WTC11 (cell line): Measurements from ENCODE around the gene DCXR. TPM values are rescaled to one million over a fixed set of nuclear protein-coding genes. Genes with fewer than 3 reads are reported as not detected.

Experiments used
- ATAC-seq: fragments of 200-7000 bp; cut with Tn5 transposase; 2 replicates; pipeline ENCODE4 v1.10.0; 2021; ENCODE audit warnings: mild to moderate bottlenecking, moderate library complexity
- CTCF ChIA-PET: fragments of 300-600 bp; sonication (Branson Sonifier 250); formaldehyde crosslinking; loops from one replicate; lab custom pipeline; 2021; ENCODE audit warnings: antibody characterized with exemption; lab: Charles Lee
- POLR2A ChIA-PET: fragments of 350-600 bp; sonication (Branson Sonifier 250); formaldehyde crosslinking; loops from one replicate; lab custom pipeline; 2021; ENCODE audit warnings: antibody characterized with exemption; lab: Charles Lee
- DNase-seq: peaks from one replicate; pipeline ENCODE4 v3.0.0; 2021; ENCODE audit warnings: low spot score
- H3K27ac Mint-ChIP-seq: 2 replicates; pipeline ENCODE4 v1.8.0; 2021; ENCODE audit warnings: mixed read lengths
- H3K27me3 Mint-ChIP-seq: 2 replicates; pipeline ENCODE4 v1.8.0; 2021; ENCODE audit warnings: low read depth, mild to moderate bottlenecking, moderate library complexity, mixed read lengths
- H3K36me3 Mint-ChIP-seq: 2 replicates; pipeline ENCODE4 v1.8.0; 2021; ENCODE audit warnings: mixed read lengths
- H3K4me1 Mint-ChIP-seq: 2 replicates; pipeline ENCODE4 v1.8.0; 2022; ENCODE audit warnings: mixed read lengths
- H3K4me3 Mint-ChIP-seq: 2 replicates; pipeline ENCODE4 v1.8.0; 2021; ENCODE audit warnings: mild to moderate bottlenecking, moderate library complexity, mixed read lengths
- H3K9me3 Mint-ChIP-seq: 2 replicates; pipeline ENCODE4 v1.8.0; 2021; ENCODE audit warnings: mixed read lengths
- CREB1 ChIP-seq: sonication (generic); formaldehyde crosslinking; IDR thresholded peaks from 2 replicates; pipeline ENCODE4 v1.8.0; 2023; ENCODE audit warnings: mild to moderate bottlenecking, missing genetic modification reagents
- CREM ChIP-seq: sonication (generic); formaldehyde crosslinking; IDR thresholded peaks from 2 replicates; pipeline ENCODE4 v1.8.1; 2022; ENCODE audit warnings: mild to moderate bottlenecking, missing genetic modification reagents, moderate library complexity
- ELF4 ChIP-seq: sonication (generic); formaldehyde crosslinking; IDR thresholded peaks from 2 replicates; pipeline ENCODE4 v1.8.1; 2022; ENCODE audit warnings: low read depth, mild to moderate bottlenecking, moderate library complexity, missing genetic modification reagents
- FOXK1 ChIP-seq: sonication (generic); formaldehyde crosslinking; IDR thresholded peaks from 2 replicates; pipeline ENCODE4 v1.8.0; 2022; ENCODE audit warnings: mild to moderate bottlenecking, moderate library complexity, missing genetic modification reagents
- JUN ChIP-seq: sonication (generic); formaldehyde crosslinking; IDR thresholded peaks from 2 replicates; pipeline ENCODE4 v1.8.0; 2023; ENCODE audit warnings: mild to moderate bottlenecking, missing genetic modification reagents
- MXD4 ChIP-seq: fragments of 250-450 bp; sonication (Bioruptor Pico); IDR thresholded peaks from 2 replicates; pipeline ENCODE4 v1.8.0; 2021; ENCODE audit warnings: mild to moderate bottlenecking, moderate library complexity, borderline replicate concordance
- RELA ChIP-seq: sonication (generic); formaldehyde crosslinking; IDR thresholded peaks from 2 replicates; pipeline ENCODE4 v1.8.1; 2022; ENCODE audit warnings: missing genetic modification reagents, mild to moderate bottlenecking, borderline replicate concordance
- ZBTB21 ChIP-seq: sonication (generic); formaldehyde crosslinking; IDR thresholded peaks from 2 replicates; pipeline ENCODE4 v1.8.1; 2023; ENCODE audit warnings: mild to moderate bottlenecking, missing genetic modification reagents, borderline replicate concordance
- ZNF219 ChIP-seq: sonication (generic); formaldehyde crosslinking; IDR thresholded peaks from 2 replicates; pipeline ENCODE4 v1.8.0; 2023; ENCODE audit warnings: missing genetic modification reagents, mild to moderate bottlenecking, borderline replicate concordance
- total RNA-seq: library from RNA; stranded (reverse); gene quantifications from 3 replicates; pipeline ENCODE4 v1.2.3, GENCODE V29; 2021
- TF ChIP-seq, protein P1 (sequence below): sonication (generic); formaldehyde crosslinking; IDR thresholded peaks from 2 replicates; pipeline ENCODE4 v1.8.1; 2023; ENCODE audit warnings: mild to moderate bottlenecking, missing genetic modification reagents
- TF ChIP-seq, protein P2 (sequence below): sonication (generic); formaldehyde crosslinking; IDR thresholded peaks from 2 replicates; pipeline ENCODE4 v1.8.1; 2022; ENCODE audit warnings: low read depth, mild to moderate bottlenecking, moderate library complexity, missing genetic modification reagents, borderline replicate concordance
- TF ChIP-seq, protein P3 (sequence below): sonication (generic); formaldehyde crosslinking; IDR thresholded peaks from 2 replicates; pipeline ENCODE4 v1.8.0; 2023; ENCODE audit warnings: mild to moderate bottlenecking, missing genetic modification reagents
- TF ChIP-seq, protein P4 (sequence below): sonication (generic); formaldehyde crosslinking; IDR thresholded peaks from 2 replicates; pipeline ENCODE4 v1.8.1; 2023; ENCODE audit warnings: mild to moderate bottlenecking, moderate library complexity, missing genetic modification reagents
- TF ChIP-seq, protein P5 (sequence below): sonication (generic); formaldehyde crosslinking; IDR thresholded peaks from 2 replicates; pipeline ENCODE4 v1.8.1; 2023; ENCODE audit warnings: mild to moderate bottlenecking, missing genetic modification reagents, borderline replicate concordance
- TF ChIP-seq, protein P6 (sequence below): fragments of 250-450 bp; sonication (Bioruptor Pico); conservative IDR thresholded peaks from 2 replicates; pipeline ENCODE4 v1.9.0; 2021; ENCODE audit warnings: mild to moderate bottlenecking
- TF ChIP-seq, protein P7 (sequence below): fragments of 250-450 bp; sonication (Bioruptor Pico); IDR thresholded peaks from 2 replicates; pipeline ENCODE4 v1.9.0; 2021; ENCODE audit warnings: mild to moderate bottlenecking

The DCXR gene
- total RNA-seq, 1 experiment from 2014 or later = 130 TPM

DNA sequence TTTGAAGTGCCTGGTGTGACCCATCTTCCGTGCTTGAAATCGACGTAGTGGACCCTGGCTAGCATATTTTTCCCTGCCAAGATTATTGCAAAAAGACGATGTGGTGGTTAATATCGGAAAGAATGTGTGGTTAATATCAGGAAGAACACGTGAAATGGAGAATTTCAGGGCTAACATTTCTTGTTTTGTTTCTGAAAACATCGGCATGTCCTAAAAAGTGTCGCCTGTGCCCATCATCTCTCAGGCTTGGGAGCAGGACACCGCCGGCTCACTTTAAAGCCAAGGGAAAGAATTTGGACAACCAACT is 345 bp upstream of the DCXR start:
- TF ChIP-seq, protein P1, sequence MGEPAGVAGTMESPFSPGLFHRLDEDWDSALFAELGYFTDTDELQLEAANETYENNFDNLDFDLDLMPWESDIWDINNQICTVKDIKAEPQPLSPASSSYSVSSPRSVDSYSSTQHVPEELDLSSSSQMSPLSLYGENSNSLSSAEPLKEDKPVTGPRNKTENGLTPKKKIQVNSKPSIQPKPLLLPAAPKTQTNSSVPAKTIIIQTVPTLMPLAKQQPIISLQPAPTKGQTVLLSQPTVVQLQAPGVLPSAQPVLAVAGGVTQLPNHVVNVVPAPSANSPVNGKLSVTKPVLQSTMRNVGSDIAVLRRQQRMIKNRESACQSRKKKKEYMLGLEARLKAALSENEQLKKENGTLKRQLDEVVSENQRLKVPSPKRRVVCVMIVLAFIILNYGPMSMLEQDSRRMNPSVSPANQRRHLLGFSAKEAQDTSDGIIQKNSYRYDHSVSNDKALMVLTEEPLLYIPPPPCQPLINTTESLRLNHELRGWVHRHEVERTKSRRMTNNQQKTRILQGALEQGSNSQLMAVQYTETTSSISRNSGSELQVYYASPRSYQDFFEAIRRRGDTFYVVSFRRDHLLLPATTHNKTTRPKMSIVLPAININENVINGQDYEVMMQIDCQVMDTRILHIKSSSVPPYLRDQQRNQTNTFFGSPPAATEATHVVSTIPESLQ (CRISPR knock-in tag) = no peak
- TF ChIP-seq, protein P2, sequence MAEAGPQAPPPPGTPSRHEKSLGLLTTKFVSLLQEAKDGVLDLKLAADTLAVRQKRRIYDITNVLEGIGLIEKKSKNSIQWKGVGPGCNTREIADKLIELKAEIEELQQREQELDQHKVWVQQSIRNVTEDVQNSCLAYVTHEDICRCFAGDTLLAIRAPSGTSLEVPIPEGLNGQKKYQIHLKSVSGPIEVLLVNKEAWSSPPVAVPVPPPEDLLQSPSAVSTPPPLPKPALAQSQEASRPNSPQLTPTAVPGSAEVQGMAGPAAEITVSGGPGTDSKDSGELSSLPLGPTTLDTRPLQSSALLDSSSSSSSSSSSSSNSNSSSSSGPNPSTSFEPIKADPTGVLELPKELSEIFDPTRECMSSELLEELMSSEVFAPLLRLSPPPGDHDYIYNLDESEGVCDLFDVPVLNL (CRISPR knock-in tag) = no peak
- TF ChIP-seq ELF4 (CRISPR knock-in tag) (no peak), CREM (CRISPR knock-in tag) (no peak), JUN (CRISPR knock-in tag) (no peak), MXD4 (CRISPR knock-in tag) (no peak), ZBTB21 (CRISPR knock-in tag) (no peak), FOXK1 (CRISPR knock-in tag) (no peak), ZNF219 (CRISPR knock-in tag) (no peak), CREB1 (CRISPR knock-in tag) (no peak), RELA (CRISPR knock-in tag) (no peak)
- TF ChIP-seq, protein P3, sequence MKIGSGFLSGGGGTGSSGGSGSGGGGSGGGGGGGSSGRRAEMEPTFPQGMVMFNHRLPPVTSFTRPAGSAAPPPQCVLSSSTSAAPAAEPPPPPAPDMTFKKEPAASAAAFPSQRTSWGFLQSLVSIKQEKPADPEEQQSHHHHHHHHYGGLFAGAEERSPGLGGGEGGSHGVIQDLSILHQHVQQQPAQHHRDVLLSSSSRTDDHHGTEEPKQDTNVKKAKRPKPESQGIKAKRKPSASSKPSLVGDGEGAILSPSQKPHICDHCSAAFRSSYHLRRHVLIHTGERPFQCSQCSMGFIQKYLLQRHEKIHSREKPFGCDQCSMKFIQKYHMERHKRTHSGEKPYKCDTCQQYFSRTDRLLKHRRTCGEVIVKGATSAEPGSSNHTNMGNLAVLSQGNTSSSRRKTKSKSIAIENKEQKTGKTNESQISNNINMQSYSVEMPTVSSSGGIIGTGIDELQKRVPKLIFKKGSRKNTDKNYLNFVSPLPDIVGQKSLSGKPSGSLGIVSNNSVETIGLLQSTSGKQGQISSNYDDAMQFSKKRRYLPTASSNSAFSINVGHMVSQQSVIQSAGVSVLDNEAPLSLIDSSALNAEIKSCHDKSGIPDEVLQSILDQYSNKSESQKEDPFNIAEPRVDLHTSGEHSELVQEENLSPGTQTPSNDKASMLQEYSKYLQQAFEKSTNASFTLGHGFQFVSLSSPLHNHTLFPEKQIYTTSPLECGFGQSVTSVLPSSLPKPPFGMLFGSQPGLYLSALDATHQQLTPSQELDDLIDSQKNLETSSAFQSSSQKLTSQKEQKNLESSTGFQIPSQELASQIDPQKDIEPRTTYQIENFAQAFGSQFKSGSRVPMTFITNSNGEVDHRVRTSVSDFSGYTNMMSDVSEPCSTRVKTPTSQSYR (CRISPR knock-in tag) = no peak
- TF ChIP-seq, protein P4, sequence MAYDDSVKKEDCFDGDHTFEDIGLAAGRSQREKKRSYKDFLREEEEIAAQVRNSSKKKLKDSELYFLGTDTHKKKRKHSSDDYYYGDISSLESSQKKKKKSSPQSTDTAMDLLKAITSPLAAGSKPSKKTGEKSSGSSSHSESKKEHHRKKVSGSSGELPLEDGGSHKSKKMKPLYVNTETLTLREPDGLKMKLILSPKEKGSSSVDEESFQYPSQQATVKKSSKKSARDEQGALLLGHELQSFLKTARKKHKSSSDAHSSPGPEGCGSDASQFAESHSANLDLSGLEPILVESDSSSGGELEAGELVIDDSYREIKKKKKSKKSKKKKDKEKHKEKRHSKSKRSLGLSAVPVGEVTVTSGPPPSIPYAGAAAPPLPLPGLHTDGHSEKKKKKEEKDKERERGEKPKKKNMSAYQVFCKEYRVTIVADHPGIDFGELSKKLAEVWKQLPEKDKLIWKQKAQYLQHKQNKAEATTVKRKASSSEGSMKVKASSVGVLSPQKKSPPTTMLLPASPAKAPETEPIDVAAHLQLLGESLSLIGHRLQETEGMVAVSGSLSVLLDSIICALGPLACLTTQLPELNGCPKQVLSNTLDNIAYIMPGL = no peak
- TF ChIP-seq, protein P5, sequence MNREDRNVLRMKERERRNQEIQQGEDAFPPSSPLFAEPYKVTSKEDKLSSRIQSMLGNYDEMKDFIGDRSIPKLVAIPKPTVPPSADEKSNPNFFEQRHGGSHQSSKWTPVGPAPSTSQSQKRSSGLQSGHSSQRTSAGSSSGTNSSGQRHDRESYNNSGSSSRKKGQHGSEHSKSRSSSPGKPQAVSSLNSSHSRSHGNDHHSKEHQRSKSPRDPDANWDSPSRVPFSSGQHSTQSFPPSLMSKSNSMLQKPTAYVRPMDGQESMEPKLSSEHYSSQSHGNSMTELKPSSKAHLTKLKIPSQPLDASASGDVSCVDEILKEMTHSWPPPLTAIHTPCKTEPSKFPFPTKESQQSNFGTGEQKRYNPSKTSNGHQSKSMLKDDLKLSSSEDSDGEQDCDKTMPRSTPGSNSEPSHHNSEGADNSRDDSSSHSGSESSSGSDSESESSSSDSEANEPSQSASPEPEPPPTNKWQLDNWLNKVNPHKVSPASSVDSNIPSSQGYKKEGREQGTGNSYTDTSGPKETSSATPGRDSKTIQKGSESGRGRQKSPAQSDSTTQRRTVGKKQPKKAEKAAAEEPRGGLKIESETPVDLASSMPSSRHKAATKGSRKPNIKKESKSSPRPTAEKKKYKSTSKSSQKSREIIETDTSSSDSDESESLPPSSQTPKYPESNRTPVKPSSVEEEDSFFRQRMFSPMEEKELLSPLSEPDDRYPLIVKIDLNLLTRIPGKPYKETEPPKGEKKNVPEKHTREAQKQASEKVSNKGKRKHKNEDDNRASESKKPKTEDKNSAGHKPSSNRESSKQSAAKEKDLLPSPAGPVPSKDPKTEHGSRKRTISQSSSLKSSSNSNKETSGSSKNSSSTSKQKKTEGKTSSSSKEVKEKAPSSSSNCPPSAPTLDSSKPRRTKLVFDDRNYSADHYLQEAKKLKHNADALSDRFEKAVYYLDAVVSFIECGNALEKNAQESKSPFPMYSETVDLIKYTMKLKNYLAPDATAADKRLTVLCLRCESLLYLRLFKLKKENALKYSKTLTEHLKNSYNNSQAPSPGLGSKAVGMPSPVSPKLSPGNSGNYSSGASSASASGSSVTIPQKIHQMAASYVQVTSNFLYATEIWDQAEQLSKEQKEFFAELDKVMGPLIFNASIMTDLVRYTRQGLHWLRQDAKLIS = no peak
- TF ChIP-seq, protein P6, sequence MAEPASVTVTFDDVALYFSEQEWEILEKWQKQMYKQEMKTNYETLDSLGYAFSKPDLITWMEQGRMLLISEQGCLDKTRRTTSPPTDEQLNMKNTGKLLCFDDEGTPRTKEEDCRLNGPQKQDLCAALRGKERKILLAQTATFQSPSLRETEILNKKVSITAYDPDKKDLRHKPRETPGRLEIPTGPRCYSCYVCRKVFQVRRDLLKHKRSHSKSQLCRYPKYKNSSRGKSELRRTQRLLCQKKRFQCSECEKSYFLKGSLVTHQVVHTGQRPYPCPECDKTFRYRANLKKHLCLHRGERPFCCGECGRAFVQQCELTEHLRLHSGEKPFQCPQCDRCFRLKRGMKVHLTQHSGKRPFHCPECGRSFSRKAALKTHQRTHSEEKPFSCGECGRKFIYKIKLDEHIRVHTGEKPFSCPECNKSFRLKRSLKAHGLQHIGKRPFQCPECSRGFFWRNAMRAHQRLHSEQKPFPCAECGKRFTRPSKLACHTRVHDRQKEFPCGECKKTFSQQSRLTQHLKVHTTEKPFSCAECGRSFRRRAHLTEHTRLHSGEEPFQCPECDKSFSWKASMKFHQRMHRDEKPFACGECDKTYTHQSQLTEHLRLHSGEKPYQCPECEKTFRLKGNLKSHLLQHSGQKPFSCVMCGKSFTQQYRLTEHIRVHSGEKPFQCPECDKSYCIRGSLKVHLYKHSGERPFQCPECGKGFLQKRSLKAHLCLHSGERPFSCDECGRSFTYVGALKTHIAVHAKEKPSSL = no peak
- TF ChIP-seq, protein P7, sequence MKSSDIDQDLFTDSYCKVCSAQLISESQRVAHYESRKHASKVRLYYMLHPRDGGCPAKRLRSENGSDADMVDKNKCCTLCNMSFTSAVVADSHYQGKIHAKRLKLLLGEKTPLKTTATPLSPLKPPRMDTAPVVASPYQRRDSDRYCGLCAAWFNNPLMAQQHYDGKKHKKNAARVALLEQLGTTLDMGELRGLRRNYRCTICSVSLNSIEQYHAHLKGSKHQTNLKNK = no peak
- ChIA-PET CTCF (interaction anchor here (0.6 to 2.0 kb wide), 49 partner anchors 8 to 437 kb away, joined by 3 to 31 read pairs (median 4); partner anchors contain the start of genes ASPSCR1, CENPX, FASN and GPS1), POLR2A (interaction anchor here (0.5 to 1.4 kb wide), 13 partner anchors 12 to 451 kb away, joined by 3 to 11 read pairs (median 5); partner anchors contain the start of genes ARL16, ASPSCR1, CENPX and FASN)
- ATAC-seq (no peak), DNase-seq (no peak)
- H3K4me3 Mint-ChIP-seq = peak overlapping the region; percentile 68
- H3K4me1 Mint-ChIP-seq = peaks cover 33% of the 10 kb centered on the region
- H3K27ac Mint-ChIP-seq = peak overlapping the region; percentile 95
- 0 out of 2 replicates have a peak, but pooled peaks cover 6% of the 10 kb centered on the region for H3K36me3 Mint-ChIP-seq
- H3K9me3 Mint-ChIP-seq = no peaks in the 10 kb centered on the region
- peaks cover 10% of the 10 kb centered on the region for H3K27me3 Mint-ChIP-seq
